Activated CD4-positive, alpha-beta T cell treated with anti-CD3 and anti-CD28 coated beads, Interleukin-2, amount 10 ng/mL, durations not matched to agents 7 days and 5 days (primary cell): Measurements from ENCODE around the gene KBTBD13. TPM values are rescaled to one million over a fixed set of nuclear protein-coding genes. Genes with fewer than 3 reads are reported as not detected.
"Not testable (repeated sequence)": the region's sequence is repeated elsewhere in the genome, so short reads cannot be mapped to it uniquely, and the experiment has no call there.

Experiments used
- CTCF ChIA-PET: fragments of 350-600 bp; sonication (Branson Sonifier 250); formaldehyde crosslinking; loops from one replicate; lab custom pipeline; 2021; ENCODE audit warnings: antibody characterized with exemption; lab: Charles Lee
- POLR2A ChIA-PET: fragments of 350-600 bp; sonication (Branson Sonifier 250); formaldehyde crosslinking; loops from one replicate; lab custom pipeline; 2021; ENCODE audit warnings: antibody characterized with exemption; lab: Charles Lee
- DNase-seq: peaks from one replicate; pipeline ENCODE4 v3.0.0-alpha.2; 2020
- H3K27ac Mint-ChIP-seq: one replicate; pipeline ENCODE4 v1.8.0; 2021; ENCODE audit warnings: mild to moderate bottlenecking, moderate library complexity, mixed read lengths
- H3K27me3 Mint-ChIP-seq: one replicate; pipeline ENCODE4 v1.8.0; 2021; ENCODE audit warnings: mixed read lengths
- H3K36me3 Mint-ChIP-seq: one replicate; pipeline ENCODE4 v1.8.0; 2021; ENCODE audit warnings: low read depth, mixed read lengths
- H3K4me1 Mint-ChIP-seq: one replicate; pipeline ENCODE4 v1.8.0; 2021; ENCODE audit warnings: mixed read lengths
- H3K4me3 Mint-ChIP-seq: one replicate; pipeline ENCODE4 v1.8.0; 2021; ENCODE audit warnings: mild to moderate bottlenecking, moderate library complexity, mixed read lengths
- H3K9me3 Mint-ChIP-seq: one replicate; pipeline ENCODE4 v1.8.0; 2021; ENCODE audit warnings: mixed read lengths
- total RNA-seq, 2 experiments: library from RNA; stranded (reverse); gene quantifications; one replicate each; pipeline ENCODE4 v1.2.3, GENCODE V29; 2021

KBTBD13 gene
- total RNA-seq, 2 experiments from 2014 or later = not detected

GRCh38 chr15:65087411-65087810 is 10.9 kb downstream of the KBTBD13 start:
- ChIA-PET CTCF (interaction anchor here (0.8 to 1.9 kb wide), 4 partner anchors 9 to 25 kb away, joined by 3 to 6 read pairs (median 4); no protein-coding TSS in a partner anchor), POLR2A (no interaction called here)
- DNase-seq = no peak
- no peaks in the 10 kb centered on the region for H3K9me3 Mint-ChIP-seq
- peaks cover 14% of the 10 kb centered on the region for H3K27me3 Mint-ChIP-seq
- no peak overlapping the region for H3K4me3 Mint-ChIP-seq
- peaks cover 6% of the 10 kb centered on the region for H3K4me1 Mint-ChIP-seq
- no peaks in the 10 kb centered on the region for H3K36me3 Mint-ChIP-seq
- no peak overlapping the region for H3K27ac Mint-ChIP-seq

GRCh38 chr15:65087873-65088642 is 11.5 kb downstream of the KBTBD13 start:
- H3K36me3 Mint-ChIP-seq = no peaks in the 10 kb centered on the region
- no peak overlapping the region for H3K27ac Mint-ChIP-seq
- no peak overlapping the region for H3K4me3 Mint-ChIP-seq
- H3K4me1 Mint-ChIP-seq = no peaks in the 10 kb centered on the region
- no peaks in the 10 kb centered on the region for H3K9me3 Mint-ChIP-seq
- H3K27me3 Mint-ChIP-seq = peaks cover 7% of the 10 kb centered on the region
- POLR2A ChIA-PET = no interaction called here
- DNase-seq = no peak
- CTCF ChIA-PET = interaction anchor here (0.8 to 1.9 kb wide), 4 partner anchors 10 to 25 kb away, joined by 3 to 6 read pairs (median 4); no protein-coding TSS in a partner anchor

GRCh38 chr15:65088643-65089021 is 12.1 kb downstream of the KBTBD13 start:
- Mint-ChIP-seq H3K9me3 (no peaks in the 10 kb centered on the region), H3K36me3 (no peaks in the 10 kb centered on the region), H3K27ac (no peak overlapping the region), H3K4me1 (no peaks in the 10 kb centered on the region), H3K27me3 (peaks cover 7% of the 10 kb centered on the region), H3K4me3 (no peak overlapping the region)
- no peak for DNase-seq
- CTCF ChIA-PET = no interaction called here
- POLR2A ChIA-PET = interaction anchor here (0.6 kb wide), 1 partner anchor 1375 kb away, joined by 3 read pairs; no protein-coding TSS in a partner anchor

- H3K4me3 Mint-ChIP-seq = no peak overlapping the region
- no peak overlapping the region for H3K27ac Mint-ChIP-seq
- H3K4me1 Mint-ChIP-seq = no peaks in the 10 kb centered on the region
- POLR2A ChIA-PET = interaction anchor here (0.6 kb wide), 1 partner anchor 1374 kb away, joined by 3 read pairs; no protein-coding TSS in a partner anchor
- DNase-seq = no peak
- CTCF ChIA-PET = interaction anchor here (0.7 kb wide), 1 partner anchor 210 kb away, joined by 3 read pairs; no protein-coding TSS in a partner anchor
- peaks cover 3% of the 10 kb centered on the region for H3K27me3 Mint-ChIP-seq
- H3K36me3 Mint-ChIP-seq = no peaks in the 10 kb centered on the region
- no peaks in the 10 kb centered on the region for H3K9me3 Mint-ChIP-seq
These were observed 12.8 kb downstream of the KBTBD13 start for GRCh38 chr15:65089206-65089824.

GRCh38 chr15:65091946-65092770 is 15.6 kb downstream of the KBTBD13 start:
- Mint-ChIP-seq H3K27ac (no peak overlapping the region), H3K4me1 (no peaks in the 10 kb centered on the region), H3K9me3 (no peaks in the 10 kb centered on the region), H3K4me3 (no peak overlapping the region), H3K27me3 (no peaks in the 10 kb centered on the region), H3K36me3 (no peaks in the 10 kb centered on the region)
- POLR2A ChIA-PET = no interaction called here
- DNase-seq = no peak
- CTCF ChIA-PET = interaction anchor here (1.0 to 1.4 kb wide), 2 partner anchors 14 kb away, joined by 3 read pairs; no protein-coding TSS in a partner anchor

GRCh38 chr15:65092911-65093792 is 16.6 kb downstream of the KBTBD13 start:
- Mint-ChIP-seq H3K9me3 (no peaks in the 10 kb centered on the region), H3K4me1 (no peaks in the 10 kb centered on the region), H3K36me3 (no peaks in the 10 kb centered on the region), H3K27me3 (no peaks in the 10 kb centered on the region), H3K27ac (no peak overlapping the region), H3K4me3 (no peak overlapping the region)
- DNase-seq = no peak
- POLR2A ChIA-PET = no interaction called here
- CTCF ChIA-PET = interaction anchor here (1.0 kb wide), 1 partner anchor 15 kb away, joined by 3 read pairs; no protein-coding TSS in a partner anchor

- CTCF ChIA-PET, DNase-seq, H3K27me3 Mint-ChIP-seq: not testable (repeated sequence)
These were observed 17.2 kb downstream of the KBTBD13 start for GRCh38 chr15:65093793-65094170.

GRCh38 chr15:65094294-65094995 is 17.9 kb downstream of the KBTBD13 start:
- POLR2A ChIA-PET = no interaction called here
- no peaks in the 10 kb centered on the region for H3K27me3 Mint-ChIP-seq

More at GRCh38 chr15:65093793-65094170, 17.2 kb downstream of the KBTBD13 start:
- peak overlapping the region; percentile 20 for H3K27ac Mint-ChIP-seq
- H3K4me1 Mint-ChIP-seq, POLR2A ChIA-PET, H3K36me3 Mint-ChIP-seq, H3K9me3 Mint-ChIP-seq, H3K4me3 Mint-ChIP-seq: not testable (repeated sequence)

GRCh38 chr15:65095011-65095746 is 18.6 kb downstream of the KBTBD13 start:
- Mint-ChIP-seq H3K4me1 (no peaks in the 10 kb centered on the region), H3K9me3 (no peaks in the 10 kb centered on the region), H3K36me3 (peaks cover 3% of the 10 kb centered on the region), H3K4me3 (no peak overlapping the region), H3K27me3 (no peaks in the 10 kb centered on the region), H3K27ac (no peak overlapping the region)
- ChIA-PET POLR2A (no interaction called here), CTCF (interaction anchor here (0.8 to 1.2 kb wide), 2 partner anchors 16 to 40 kb away, joined by 3 to 4 read pairs; no protein-coding TSS in a partner anchor)
- DNase-seq = no peak

More at GRCh38 chr15:65094294-65094995, 17.9 kb downstream of the KBTBD13 start:
- Mint-ChIP-seq H3K4me3 (no peak overlapping the region), H3K9me3 (no peaks in the 10 kb centered on the region), H3K27ac (peak overlapping the region; percentile 43), H3K36me3 (peaks cover 3% of the 10 kb centered on the region), H3K4me1 (no peaks in the 10 kb centered on the region)
- CTCF ChIA-PET = no interaction called here
- no peak for DNase-seq

GRCh38 chr15:65095747-65096104 is 19.2 kb downstream of the KBTBD13 start:
- H3K4me3 Mint-ChIP-seq = no peak overlapping the region
- POLR2A ChIA-PET = no interaction called here
- CTCF ChIA-PET = interaction anchor here (0.8 to 1.2 kb wide), 2 partner anchors 16 to 41 kb away, joined by 3 to 4 read pairs; no protein-coding TSS in a partner anchor
- peaks cover 3% of the 10 kb centered on the region for H3K36me3 Mint-ChIP-seq
- H3K27me3 Mint-ChIP-seq = no peaks in the 10 kb centered on the region
- no peaks in the 10 kb centered on the region for H3K4me1 Mint-ChIP-seq
- H3K27ac Mint-ChIP-seq = no peak overlapping the region
- no peak for DNase-seq
- H3K9me3 Mint-ChIP-seq = no peaks in the 10 kb centered on the region
